Keratinocyte (primary cell): Measurements from ENCODE around the gene ADCK1. TPM values are rescaled to one million over a fixed set of nuclear protein-coding genes. Genes with fewer than 3 reads are reported as not detected.

Experiments
- DNase-seq: peaks from one replicate; pipeline ENCODE4 v3.0.0-alpha.2; 2011; ENCODE audit warnings: low read depth, missing footprints, low spot score
- FAIRE-seq: peaks from 2 replicates; lab custom pipeline; 2011; peaks lifted over from hg19 to GRCh38; lab: Jason Lieb, UNC
- H2AFZ ChIP-seq: 2 replicates; pipeline ENCODE4 v1.6.0; 2012; ENCODE audit warnings: low read length, control low read depth, inconsistent platforms; ENCODE audit not compliant: control insufficient read depth
- H3K27ac ChIP-seq: 2 replicates; pipeline ENCODE4 v1.5.1; 2011; ENCODE audit warnings: low read length; ENCODE audit not compliant: control insufficient read depth, insufficient read depth
- H3K27me3 ChIP-seq: 3 replicates; pipeline ENCODE4 v1.6.0; 2011; ENCODE audit warnings: low read length; ENCODE audit not compliant: control insufficient read depth, insufficient read depth; ENCODE audit errors: extremely low read depth
- H3K36me3 ChIP-seq, 2 experiments: 2 replicates in 1 of 2; 3 replicates in 1 of 2; pipeline ENCODE4 v1.5.1; 2011; ENCODE audit warnings: low read length in 2 of 2, mild to moderate bottlenecking in 1 of 2; ENCODE audit not compliant: control insufficient read depth in 2 of 2, insufficient read depth in 2 of 2; ENCODE audit errors: extremely low read depth in 1 of 2
- H3K4me1 ChIP-seq: 3 replicates; pipeline ENCODE4 v1.5.1; 2011; ENCODE audit warnings: low read length; ENCODE audit not compliant: control insufficient read depth, insufficient read depth; ENCODE audit errors: extremely low read depth
- H3K4me2 ChIP-seq: 3 replicates; pipeline ENCODE4 v1.6.0; 2011; ENCODE audit warnings: low read depth, low read length; ENCODE audit not compliant: control insufficient read depth, insufficient read depth; ENCODE audit errors: extremely low read depth
- H3K4me3 ChIP-seq, 3 experiments: fragments of 200-600 bp in 1 of 3; sonication (generic) in 1 of 3; 2 replicates in 2 of 3; 3 replicates in 1 of 3; pipeline ENCODE4 v1.5.1; 2011 to 2016; ENCODE audit warnings: low read length in 3 of 3, mild to moderate bottlenecking in 3 of 3, control low read depth in 2 of 3, inconsistent platforms in 1 of 3, low read depth in 1 of 3, mixed read lengths in 1 of 3, mixed run types in 1 of 3, moderate library complexity in 1 of 3; ENCODE audit not compliant: control insufficient read depth in 2 of 3, insufficient read depth in 2 of 3; ENCODE audit errors: extremely low read depth in 1 of 3
- H3K79me2 ChIP-seq: 2 replicates; pipeline ENCODE4 v1.6.0; 2012; ENCODE audit warnings: low read length; ENCODE audit not compliant: control insufficient read depth, insufficient read depth
- H3K9ac ChIP-seq: 3 replicates; pipeline ENCODE4 v1.6.0; 2011; ENCODE audit warnings: low read length; ENCODE audit not compliant: control insufficient read depth, insufficient read depth; ENCODE audit errors: extremely low read depth
- H3K9me1 ChIP-seq: 3 replicates; pipeline ENCODE4 v1.6.0; 2011; ENCODE audit warnings: low read length; ENCODE audit not compliant: control insufficient read depth, insufficient read depth; ENCODE audit errors: extremely low read depth
- H3K9me3 ChIP-seq: 2 replicates; pipeline ENCODE4 v1.5.1; 2012; ENCODE audit warnings: low read depth, low read length; ENCODE audit not compliant: control insufficient read depth
- H4K20me1 ChIP-seq: 3 replicates; pipeline ENCODE4 v1.6.0; 2011; ENCODE audit warnings: low read length; ENCODE audit not compliant: control insufficient read depth, insufficient read depth; ENCODE audit errors: extremely low read depth
- CTCF ChIP-seq, 3 experiments: IDR thresholded peaks in 1 of 3; conservative IDR thresholded peaks in 1 of 3; optimal IDR thresholded peaks in 1 of 3; 2 replicates in 2 of 3; 3 replicates in 1 of 3; pipeline versions ENCODE3 to v1.5.1; 2011; ENCODE audit warnings: low read length in 3 of 3, mild to moderate bottlenecking in 3 of 3, moderate library complexity in 2 of 3, control low read depth in 1 of 3, inconsistent platforms in 1 of 3; ENCODE audit not compliant: insufficient read depth in 2 of 3; ENCODE audit errors: extremely low read depth in 1 of 3
- EZH2 ChIP-seq: IDR thresholded peaks from one replicate; pipeline ENCODE4 v1.6.1; 2012; ENCODE audit warnings: inconsistent platforms, mild to moderate bottlenecking, low read length, moderate library complexity
- dilution Hi-C: fragments of 300-500 bp; cut with MboI; formaldehyde crosslinking; loops from one replicate; pipeline ENCODE4 v1.7.0; 2020; ENCODE audit warnings: low sequenced_read_pairs; ENCODE audit not compliant: extremely low pct_ligation_motif_present
- polyA plus RNA-seq, 5 experiments: library from polyadenylated mRNA; depleted of rRNA in 3 of 5; stranded (reverse) in 3 of 5; stranded (forward) in 1 of 5; unstranded in 1 of 5; fragments of >200 nt; gene quantifications; 1 replicate in 1 of 5; 2 replicates in 3 of 5; 3 replicates in 1 of 5; pipeline versions ENCODE4 v1.2.1 to v1.2.3, GENCODE V29; 2011 to 2012; ENCODE audit warnings: missing spikeins in 2 of 5, low read depth in 1 of 5, low replicate concordance in 1 of 5

ADCK1 gene
- polyA plus RNA-seq, 1 donor (not counting 4 experiments of a cell fraction or from before 2014, with no cell fraction given) = 4.9 TPM

GRCh38 chr14:77911356-77911755 lies 111.4 kb downstream of the ADCK1 start:
- TF ChIP-seq CTCF (optimal IDR thresholded peaks at IDR 0.05 in 1 of 3, IDR thresholded peaks at IDR 0.05 in 1 of 3, conservative IDR thresholded peaks at IDR 0.05 in 1 of 3; ENCODE audit: extremely low read depth in 1 of 3, insufficient read depth in 2 of 3, low read length in 3 of 3) (no peak), EZH2 (no peak)

GRCh38 chr14:77912754-77913556 lies 113.0 kb downstream of the ADCK1 start:
- no peaks in the 10 kb centered on the region for H3K79me2 ChIP-seq
- no peak for FAIRE-seq
- H3K9me1 ChIP-seq = no peaks in the 10 kb centered on the region
- no peak for DNase-seq
- TF ChIP-seq CTCF (optimal IDR thresholded peaks at IDR 0.05 in 1 of 3, IDR thresholded peaks at IDR 0.05 in 1 of 3, conservative IDR thresholded peaks at IDR 0.05 in 1 of 3; ENCODE audit: extremely low read depth in 1 of 3, insufficient read depth in 2 of 3, low read length in 3 of 3) (no peak), EZH2 (no peak)
- no peaks in the 10 kb centered on the region for H3K9me3 ChIP-seq
- H3K4me2 ChIP-seq = no peak overlapping the region
- H3K27ac ChIP-seq = no peak overlapping the region
- no peak overlapping the region for H3K9ac ChIP-seq
- no peak overlapping the region for H3K4me3 ChIP-seq
- dilution Hi-C loops = no loop called here
- H2AFZ ChIP-seq = no peak overlapping the region
- peaks cover 0 to 2% of the 10 kb centered on the region in 2 experiments for H3K36me3 ChIP-seq
- H3K4me1 ChIP-seq = no peaks in the 10 kb centered on the region
- H4K20me1 ChIP-seq = no peaks in the 10 kb centered on the region
- no peaks in the 10 kb centered on the region for H3K27me3 ChIP-seq

More at GRCh38 chr14:77911356-77911755, 111.4 kb downstream of the ADCK1 start:
- Histone ChIP-seq H3K4me1 (no peaks in the 10 kb centered on the region), H3K9me1 (no peaks in the 10 kb centered on the region), H3K9me3 (no peaks in the 10 kb centered on the region), H3K9ac (no peak overlapping the region), H3K79me2 (no peaks in the 10 kb centered on the region), H3K4me2 (no peak overlapping the region), H4K20me1 (no peaks in the 10 kb centered on the region), H2AFZ (no peak overlapping the region), H3K27me3 (no peaks in the 10 kb centered on the region), H3K4me3 (no peak overlapping the region), H3K36me3 (peaks cover 0 to 2% of the 10 kb centered on the region in 2 experiments), H3K27ac (no peak overlapping the region)
- DNase-seq = no peak
- no peak for FAIRE-seq
- dilution Hi-C loops = no loop called here
